Measurements from ENCODE around the gene SMIM36.
A peak's percentile ranks its signal among the peaks of the same experiment; 100 is the strongest.
"Not testable (repeated sequence)": the region's sequence is repeated elsewhere in the genome, so short reads cannot be mapped to it uniquely, and the experiment has no call there.

SMIM36 gene

GRCh38 chr17:55433629-55434422, 77.4 kb downstream of the SMIM36 start:
- no peak for DNase-seq (ENCODE audit: low spot score)

- DNase-seq (ENCODE audit: low spot score): peak; percentile 34
Observed at GRCh38 chr17:55433029-55433628, 78.1 kb downstream of the SMIM36 start.

GRCh38 chr17:55432358-55433028, 78.8 kb downstream of the SMIM36 start:
- no peak for DNase-seq (ENCODE audit: low spot score)

GRCh38 chr17:55431914-55432313, 79.3 kb downstream of the SMIM36 start:
- DNase-seq (ENCODE audit: low spot score): not testable (repeated sequence)

- no peak for DNase-seq (ENCODE audit: low spot score)
Observed at GRCh38 chr17:55430541-55431288, 80.5 kb downstream of the SMIM36 start.

GRCh38 chr17:55427587-55427882, 83.7 kb downstream of the SMIM36 start:
- no peak for DNase-seq (ENCODE audit: low spot score)

GRCh38 chr17:55426851-55427586, 84.2 kb downstream of the SMIM36 start:
- no peak for DNase-seq (ENCODE audit: low spot score)

- no peak for DNase-seq (ENCODE audit: low spot score)
Observed at GRCh38 chr17:55424893-55425540, 86.2 kb downstream of the SMIM36 start.

- DNase-seq (ENCODE audit: low spot score): no peak
Observed at GRCh38 chr17:55423535-55423934, 87.7 kb downstream of the SMIM36 start.

- not testable (repeated sequence) for DNase-seq (ENCODE audit: low spot score)
Observed at GRCh38 chr17:55422828-55423164, 88.5 kb downstream of the SMIM36 start.

GRCh38 chr17:55421179-55421934, 89.9 kb downstream of the SMIM36 start, which contains the start of gene MMD:
MMD (minus strand) TSS chr17:55421835; CDS start chr17:55421695, 140 bp downstream.
- DNase-seq (ENCODE audit: low spot score): peak; percentile 18

- peak; percentile 44 for DNase-seq (ENCODE audit: low spot score)
Observed at GRCh38 chr17:55420776-55421178, 90.5 kb downstream of the SMIM36 start.

GRCh38 chr17:55420067-55420775, 91.0 kb downstream of the SMIM36 start:
- DNase-seq (ENCODE audit: low spot score): peak; percentile 63

- no peak for DNase-seq (ENCODE audit: low spot score)
Observed at GRCh38 chr17:55418369-55419268, 92.6 kb downstream of the SMIM36 start.

- DNase-seq (ENCODE audit: low spot score): no peak
Observed at GRCh38 chr17:55417411-55418268, 93.6 kb downstream of the SMIM36 start.

GRCh38 chr17:55416470-55417052, 94.7 kb downstream of the SMIM36 start:
- no peak for DNase-seq (ENCODE audit: low spot score)

- DNase-seq (ENCODE audit: low spot score): no peak
Observed at GRCh38 chr17:55416000-55416399, 95.3 kb downstream of the SMIM36 start.

Data from activated CD4-positive, alpha-beta T cell treated with anti-CD3 and anti-CD28 coated beads, Interleukin-2, Interleukin-4, amounts not matched to agents 100 ng/mL and 50 ng/mL, durations not matched to agents 16 hours and 8 hours (primary cell).